ENCODE measurements around the gene HS6ST3. TPM values are rescaled to one million over a fixed set of nuclear protein-coding genes. Genes with fewer than 3 reads are reported as not detected.

The HS6ST3 gene
- total and polyA plus RNA-seq, 9 of the 15 experiments (the other 6 are each of a cell fraction or from before 2014, with no cell fraction given): not detected

DNA sequence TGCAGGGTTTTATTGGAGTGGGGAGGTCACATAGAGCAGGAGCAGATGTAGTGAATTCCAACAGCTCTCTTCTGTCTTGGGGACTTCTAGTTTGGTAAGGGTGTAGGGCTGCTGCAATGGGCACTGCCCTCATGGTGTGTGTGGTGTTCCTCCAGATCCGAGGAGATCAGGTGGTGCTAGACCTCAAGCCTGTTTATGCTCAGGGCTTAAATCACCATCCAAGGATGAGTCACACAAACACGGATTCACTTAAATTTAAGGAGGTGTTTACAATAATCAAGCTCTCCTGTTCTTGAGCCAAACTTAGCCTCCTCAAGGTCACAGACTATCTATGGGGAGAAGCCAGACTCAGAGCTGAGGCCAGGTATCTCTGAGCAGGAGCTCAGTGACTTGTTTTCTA, 23.0 kb downstream of the HS6ST3 start:
- no peaks in the 10 kb centered on the region for H3K9me3 ChIP-seq (replicated peaks; ENCODE audit: control insufficient read depth, insufficient read depth, low read depth, low read length)
- H3K4me3 ChIP-seq: no peak overlapping the region
- no peak for ATAC-seq
- ChIA-PET CTCF (ENCODE audit: low intra/inter-chr PET ratio) (no interaction called here), POLR2A (interaction anchor here (1.1 kb wide), 2 partner anchors 9 to 79 kb away, joined by 3 to 4 read pairs; no protein-coding TSS in a partner anchor)
- no peaks in the 10 kb centered on the region for H3K9me1 ChIP-seq (ENCODE audit: control insufficient read depth, insufficient read depth, low read length)
- no peak overlapping the region for H3K9ac ChIP-seq (ENCODE audit: insufficient read depth in 1 of 2, low read depth in 2 of 2, low read length in 2 of 2)
- H3K27me3 ChIP-seq (ENCODE audit: control insufficient read depth in 2 of 2, insufficient read depth in 2 of 2, low read length in 2 of 2): no peaks in the 10 kb centered on the region
- no TSS peak for BruUV-seq (replicated peaks)
- no peak for FAIRE-seq
- intact Hi-C loops (cut with micrococcal nuclease) (no loop called here), in situ Hi-C loops (cut with MboI) (no loop called here)
- no peak for DNase-seq (ENCODE audit: extremely low read depth in 1 of 4, low spot score in 3 of 4)
- no peaks in the 10 kb centered on the region for H4K20me1 ChIP-seq (replicated peaks; ENCODE audit: control insufficient read depth, insufficient read depth, low read length)
- H3K36me3 ChIP-seq (ENCODE audit: control insufficient read depth, insufficient read depth, low read length): no peaks in the 10 kb centered on the region
- H2AFZ ChIP-seq (ENCODE audit: low read depth, low read length): no peak overlapping the region
- 0% methylated on average over 2 of the region's 2 CpGs for WGBS (ENCODE audit: insufficient coverage, low coverage, missing lambda C conversion rate)
- no peak overlapping the region for H3K27ac ChIP-seq (ENCODE audit: extremely low read depth, low read depth, low read length)
- TF ChIP-seq ZNF347 (CRISPR knock-in tag; IDR thresholded peaks at IDR 0.05; ENCODE audit: low read depth) (no peak), NFYB (IDR thresholded peaks at IDR 0.05; ENCODE audit: extremely low read depth, insufficient read length) (no peak), TAF1 (IDR thresholded peaks at IDR 0.05; ENCODE audit: control insufficient read depth, extremely low read depth, insufficient read depth, low read length, severe bottlenecking) (no peak), GATAD2B (IDR thresholded peaks at IDR 0.05; ENCODE audit: borderline replicate concordance) (no peak), ZNF507 (tag; conservative IDR thresholded peaks at IDR 0.05) (no peak), MTF1 (CRISPR knock-in tag; IDR thresholded peaks at IDR 0.05; ENCODE audit: borderline replicate concordance) (no peak), ZNF197 (CRISPR knock-in tag; IDR thresholded peaks at IDR 0.05; ENCODE audit: low read depth) (no peak), FIP1L1 (IDR thresholded peaks at IDR 0.05; ENCODE audit: low read depth, low read length, poor library complexity, severe bottlenecking) (no peak)
- TF ChIP-seq, protein P1, sequence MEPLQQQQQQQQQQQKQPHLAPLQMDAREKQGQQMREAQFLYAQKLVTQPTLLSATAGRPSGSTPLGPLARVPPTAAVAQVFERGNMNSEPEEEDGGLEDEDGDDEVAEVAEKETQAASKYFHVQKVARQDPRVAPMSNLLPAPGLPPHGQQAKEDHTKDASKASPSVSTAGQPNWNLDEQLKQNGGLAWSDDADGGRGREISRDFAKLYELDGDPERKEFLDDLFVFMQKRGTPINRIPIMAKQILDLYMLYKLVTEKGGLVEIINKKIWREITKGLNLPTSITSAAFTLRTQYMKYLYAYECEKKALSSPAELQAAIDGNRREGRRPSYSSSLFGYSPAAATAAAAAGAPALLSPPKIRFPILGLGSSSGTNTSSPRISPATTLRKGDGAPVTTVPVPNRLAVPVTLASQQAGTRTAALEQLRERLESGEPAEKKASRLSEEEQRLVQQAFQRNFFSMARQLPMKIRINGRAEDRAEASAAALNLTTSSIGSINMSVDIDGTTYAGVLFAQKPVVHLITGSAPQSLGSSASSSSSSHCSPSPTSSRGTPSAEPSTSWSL (CRISPR knock-in tag; IDR thresholded peaks at IDR 0.05; ENCODE audit: borderline replicate concordance): no peak
- TF ChIP-seq, protein P2, sequence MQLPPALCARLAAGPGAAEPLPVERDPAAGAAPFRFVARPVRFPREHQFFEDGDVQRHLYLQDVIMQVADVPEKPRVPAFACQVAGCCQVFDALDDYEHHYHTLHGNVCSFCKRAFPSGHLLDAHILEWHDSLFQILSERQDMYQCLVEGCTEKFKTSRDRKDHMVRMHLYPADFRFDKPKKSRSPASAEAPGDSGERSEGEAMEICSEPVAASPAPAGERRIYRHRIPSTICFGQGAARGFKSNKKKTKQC (CRISPR knock-in tag; IDR thresholded peaks at IDR 0.05): no peak
- TF ChIP-seq, protein P3, sequence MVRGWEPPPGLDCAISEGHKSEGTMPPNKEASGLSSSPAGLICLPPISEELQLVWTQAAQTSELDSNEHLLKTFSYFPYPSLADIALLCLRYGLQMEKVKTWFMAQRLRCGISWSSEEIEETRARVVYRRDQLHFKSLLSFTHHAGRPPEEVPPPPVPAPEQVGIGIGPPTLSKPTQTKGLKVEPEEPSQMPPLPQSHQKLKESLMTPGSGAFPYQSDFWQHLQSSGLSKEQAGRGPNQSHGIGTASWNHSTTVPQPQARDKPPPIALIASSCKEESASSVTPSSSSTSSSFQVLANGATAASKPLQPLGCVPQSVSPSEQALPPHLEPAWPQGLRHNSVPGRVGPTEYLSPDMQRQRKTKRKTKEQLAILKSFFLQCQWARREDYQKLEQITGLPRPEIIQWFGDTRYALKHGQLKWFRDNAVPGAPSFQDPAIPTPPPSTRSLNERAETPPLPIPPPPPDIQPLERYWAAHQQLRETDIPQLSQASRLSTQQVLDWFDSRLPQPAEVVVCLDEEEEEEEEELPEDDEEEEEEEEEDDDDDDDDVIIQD (CRISPR knock-in tag; IDR thresholded peaks at IDR 0.05): no peak
- TF ChIP-seq, protein P4, sequence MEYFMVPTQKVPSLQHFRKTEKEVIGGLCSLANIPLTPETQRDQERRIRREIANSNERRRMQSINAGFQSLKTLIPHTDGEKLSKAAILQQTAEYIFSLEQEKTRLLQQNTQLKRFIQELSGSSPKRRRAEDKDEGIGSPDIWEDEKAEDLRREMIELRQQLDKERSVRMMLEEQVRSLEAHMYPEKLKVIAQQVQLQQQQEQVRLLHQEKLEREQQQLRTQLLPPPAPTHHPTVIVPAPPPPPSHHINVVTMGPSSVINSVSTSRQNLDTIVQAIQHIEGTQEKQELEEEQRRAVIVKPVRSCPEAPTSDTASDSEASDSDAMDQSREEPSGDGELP (CRISPR knock-in tag; IDR thresholded peaks at IDR 0.05; ENCODE audit: borderline replicate concordance): no peak
- H3K4me2 ChIP-seq (ENCODE audit: insufficient read depth, low read length): no peak overlapping the region
- H3K4me1 ChIP-seq (replicated peaks in 1 of 2; ENCODE audit: control insufficient read depth in 2 of 2, insufficient read depth in 2 of 2, low read length in 2 of 2): no peaks in the 10 kb centered on the region
- H3K79me2 ChIP-seq (ENCODE audit: control insufficient read depth, insufficient read depth, low read length): no peaks in the 10 kb centered on the region
